Activated CD8-positive, alpha-beta memory T cell treated with anti-CD3 and anti-CD28 coated beads for 1 hour (primary cell): ENCODE data around the gene METTL3.
"Not testable (repeated sequence)": the region's sequence is repeated elsewhere in the genome, so short reads cannot be mapped to it uniquely, and the experiment has no call there.

Source experiments
- DNase-seq, 2 donors: peaks; one replicate each; pipeline ENCODE4 v3.0.0-alpha.2; 2020; ENCODE audit warnings: low read depth in 1 of 2; ENCODE audit errors: extremely low read depth in 1 of 2

The METTL3 gene

GRCh38 chr14:21510735-21511657 is at the start of gene METTL3:
METTL3 (minus strand) TSS chr14:21511340; CDS start chr14:21511223, 117 bp downstream.
- peak; percentile 82 to 88 for DNase-seq

GRCh38 chr14:21558703-21559170 is 47.6 kb upstream of the METTL3 start:
- no peak for DNase-seq

GRCh38 chr14:21557084-21557901 is 46.2 kb upstream of the METTL3 start:
- peak; percentile 52 to 58 for DNase-seq

GRCh38 chr14:21556378-21557083 is 45.4 kb upstream of the METTL3 start:
- DNase-seq: no peak

GRCh38 chr14:21553266-21553665 is 42.1 kb upstream of the METTL3 start:
- DNase-seq: no peak

GRCh38 chr14:21544588-21544987 is 33.4 kb upstream of the METTL3 start:
- not testable (repeated sequence) for DNase-seq

GRCh38 chr14:21543963-21544362 is 32.8 kb upstream of the METTL3 start:
- no peak for DNase-seq

GRCh38 chr14:21543521-21543960 is 32.4 kb upstream of the METTL3 start:
- DNase-seq: no peak

GRCh38 chr14:21541413-21542074 is 30.4 kb upstream of the METTL3 start:
- no peak for DNase-seq

GRCh38 chr14:21539189-21539940 is 28.2 kb upstream of the METTL3 start:
- no peak for DNase-seq

GRCh38 chr14:21537090-21537424 is 25.9 kb upstream of the METTL3 start:
- no peak for DNase-seq

- DNase-seq: no peak
Observed at GRCh38 chr14:21536418-21537089, 25.4 kb upstream of the METTL3 start.

- no peak for DNase-seq
Observed at GRCh38 chr14:21535545-21536417, 24.6 kb upstream of the METTL3 start.

- no peak for DNase-seq
Observed at GRCh38 chr14:21534576-21534975, 23.4 kb upstream of the METTL3 start.

GRCh38 chr14:21533294-21533693 is 22.2 kb upstream of the METTL3 start:
- no peak for DNase-seq

- no peak for DNase-seq
Observed at GRCh38 chr14:21529515-21529914, 18.4 kb upstream of the METTL3 start.

- DNase-seq: no peak
Observed at GRCh38 chr14:21528381-21529348, 17.5 kb upstream of the METTL3 start.
